Suprapubic skin (tissue), 3 donors: Measurements from ENCODE around the gene ANKH.

ENCODE experiments used
- CTCF ChIP-seq, 2 donors: fragments of 200-600 bp in 1 of 2; fragments of 450-650 bp in 1 of 2; sonication (generic) in 1 of 2; IDR thresholded peaks; one replicate each; pipeline ENCODE4 v1.5.1; 2016 to 2019; ENCODE audit warnings: antibody characterized with exemption in 2 of 2, mild to moderate bottlenecking in 1 of 2, moderate library complexity in 1 of 2
- POLR2AphosphoS5 ChIP-seq, 3 donors: sonication (generic); formaldehyde crosslinking; IDR thresholded peaks; one replicate each; pipeline ENCODE4 v1.6.1; 2017; ENCODE audit warnings: antibody characterized with exemption in 3 of 3

- TF ChIP-seq POLR2AphosphoS5 (IDR thresholded peaks at IDR 0.05) (no peak), CTCF (IDR thresholded peaks at IDR 0.05) (no peak)
These were observed 132.0 kb downstream of the ANKH start for GRCh38 chr5:14739538-14739937.
